Loucy (cell line): ENCODE data around the gene XDH.

Source experiments
- H2AFZ ChIP-seq: fragments of 200-600 bp; sonication (generic); 2 replicates; pipeline ENCODE4 v1.6.0; 2016; ENCODE audit warnings: antibody characterized with exemption, mild to moderate bottlenecking, low read length, moderate library complexity
- H3F3A ChIP-seq: fragments of 200-600 bp; 2 replicates; pipeline ENCODE4 v1.6.0; 2016; ENCODE audit warnings: antibody characterized with exemption, low read depth, mild to moderate bottlenecking
- H3K27me3 ChIP-seq: fragments of 200-600 bp; sonication (generic); 2 replicates; pipeline ENCODE4 v1.6.1; 2014; ENCODE audit warnings: low read length, mild to moderate bottlenecking; ENCODE audit not compliant: insufficient read depth, poor library complexity, severe bottlenecking
- H3K36me3 ChIP-seq: fragments of 200-600 bp; sonication (generic); 2 replicates; pipeline ENCODE4 v1.6.1; 2016; ENCODE audit warnings: low read length; ENCODE audit not compliant: insufficient read depth
- H3K4me1 ChIP-seq: fragments of 200-600 bp; sonication (generic); 2 replicates; pipeline ENCODE4 v1.5.1; 2014; ENCODE audit warnings: low read length, mild to moderate bottlenecking; ENCODE audit not compliant: insufficient read depth, poor library complexity, severe bottlenecking
- H3K4me2 ChIP-seq: fragments of 200-600 bp; sonication (generic); 2 replicates; pipeline ENCODE4 v1.6.0; 2014; ENCODE audit warnings: antibody characterized with exemption, low read length, low read depth, mild to moderate bottlenecking; ENCODE audit not compliant: poor library complexity, severe bottlenecking
- H3K4me3 ChIP-seq: fragments of 200-600 bp; sonication (generic); 2 replicates; pipeline ENCODE4 v1.5.1; 2014; ENCODE audit warnings: low read length, mild to moderate bottlenecking, mixed read lengths; ENCODE audit not compliant: poor library complexity, severe bottlenecking
- H3K79me2 ChIP-seq: fragments of 200-600 bp; sonication (generic); 2 replicates; pipeline ENCODE4 v1.6.1; 2014; ENCODE audit warnings: low read length; ENCODE audit not compliant: insufficient read depth
- H3K9ac ChIP-seq: fragments of 200-600 bp; sonication (generic); 2 replicates; pipeline ENCODE4 v1.6.0; 2014; ENCODE audit warnings: mild to moderate bottlenecking, low read depth, low read length, moderate library complexity; ENCODE audit not compliant: poor library complexity, severe bottlenecking
- H3K9me2 ChIP-seq: fragments of 200-600 bp; sonication (generic); replicated peaks from 2 replicates; pipeline ENCODE4 v1.6.1; 2016; ENCODE audit warnings: low read depth, low read length, mixed read lengths
- H3K9me3 ChIP-seq: fragments of 200-600 bp; sonication (generic); 2 replicates; pipeline ENCODE4 v1.6.1; 2014; ENCODE audit warnings: mild to moderate bottlenecking, antibody characterized with exemption, low read length, low read depth; ENCODE audit not compliant: insufficient read depth
- H4K20me1 ChIP-seq: fragments of 200-600 bp; sonication (generic); 2 replicates; pipeline ENCODE4 v1.6.0; 2014; ENCODE audit warnings: antibody characterized with exemption, low read length, mild to moderate bottlenecking; ENCODE audit not compliant: insufficient read depth, poor library complexity, severe bottlenecking
- CTCF ChIP-seq: fragments of 200-600 bp; sonication (generic); conservative IDR thresholded peaks from 2 replicates; pipeline ENCODE4 v1.5.1; 2014; ENCODE audit warnings: mild to moderate bottlenecking, antibody characterized with exemption, low read length
- EZH2phosphoT487 ChIP-seq: fragments of 200-600 bp; IDR thresholded peaks from 2 replicates; pipeline ENCODE4 v1.6.1; 2018; ENCODE audit warnings: antibody characterized with exemption, mild to moderate bottlenecking, moderate library complexity, borderline replicate concordance

XDH gene

GRCh38 chr2:31406593-31407385 lies 7.8 kb downstream of the XDH start:
- Histone ChIP-seq H3K4me2 (no peak overlapping the region), H4K20me1 (no peaks in the 10 kb centered on the region), H3K79me2 (no peaks in the 10 kb centered on the region), H2AFZ (no peak overlapping the region), H3K36me3 (no peaks in the 10 kb centered on the region), H3K27me3 (no peaks in the 10 kb centered on the region), H3K9me3 (no peaks in the 10 kb centered on the region), H3K9ac (no peak overlapping the region), H3K9me2 (no peaks in the 10 kb centered on the region), H3F3A (no peaks in the 10 kb centered on the region), H3K4me1 (no peaks in the 10 kb centered on the region), H3K4me3 (no peak overlapping the region)
- TF ChIP-seq CTCF (no peak), EZH2phosphoT487 (no peak)

GRCh38 chr2:31404827-31405226 lies 9.7 kb downstream of the XDH start:
- TF ChIP-seq CTCF (no peak), EZH2phosphoT487 (no peak)
- H3K4me1 ChIP-seq, result no peaks in the 10 kb centered on the region
- H3K4me3 ChIP-seq, result no peak overlapping the region
- H3K9me2 ChIP-seq, result no peaks in the 10 kb centered on the region
- no peak overlapping the region for H2AFZ ChIP-seq
- no peaks in the 10 kb centered on the region for H4K20me1 ChIP-seq
- H3K9ac ChIP-seq, result no peak overlapping the region
- H3K9me3 ChIP-seq, result no peaks in the 10 kb centered on the region
- H3K4me2 ChIP-seq, result no peak overlapping the region
- H3F3A ChIP-seq, result no peaks in the 10 kb centered on the region
- H3K36me3 ChIP-seq, result no peaks in the 10 kb centered on the region
- H3K27me3 ChIP-seq, result no peaks in the 10 kb centered on the region
- no peaks in the 10 kb centered on the region for H3K79me2 ChIP-seq

GRCh38 chr2:31404302-31404701 lies 10.2 kb downstream of the XDH start:
- Histone ChIP-seq H4K20me1 (no peaks in the 10 kb centered on the region), H3K9ac (no peak overlapping the region), H2AFZ (no peak overlapping the region), H3K4me1 (no peaks in the 10 kb centered on the region), H3F3A (no peaks in the 10 kb centered on the region), H3K4me2 (no peak overlapping the region), H3K4me3 (no peak overlapping the region), H3K9me3 (no peaks in the 10 kb centered on the region), H3K36me3 (no peaks in the 10 kb centered on the region), H3K79me2 (no peaks in the 10 kb centered on the region), H3K9me2 (no peaks in the 10 kb centered on the region), H3K27me3 (no peaks in the 10 kb centered on the region)
- TF ChIP-seq CTCF, result no peak
- no peak for TF ChIP-seq EZH2phosphoT487
